Liver (tissue), 9 donors: ENCODE measurements around the gene AGBL4. TPM values are rescaled to one million over a fixed set of nuclear protein-coding genes. Genes with fewer than 3 reads are reported as not detected.
A peak's percentile ranks its signal among the peaks of the same experiment; 100 is the strongest.

Experiments used
- DNase-seq: peaks from one replicate; pipeline ENCODE4 v3.0.0-alpha.2; 2017; ENCODE audit warnings: low spot score
- H3K27ac ChIP-seq, 2 donors: one replicate each; pipeline ENCODE4 v1.7.0; 2013; ENCODE audit warnings: inconsistent platforms in 2 of 2, low read length in 2 of 2, control low read depth in 1 of 2, low read depth in 1 of 2, mild to moderate bottlenecking in 1 of 2
- H3K27me3 ChIP-seq, 4 donors: one replicate each; pipeline versions ENCODE4 v1.6.1 to v1.7.0; 2013; ENCODE audit warnings: low read length in 3 of 4, inconsistent platforms in 1 of 4, mild to moderate bottlenecking in 1 of 4, moderate library complexity in 1 of 4; ENCODE audit not compliant: control insufficient read depth in 4 of 4, insufficient read depth in 4 of 4
- H3K36me3 ChIP-seq, 4 donors: one replicate each; pipeline versions ENCODE4 v1.6.1 to v1.7.0; 2013; ENCODE audit warnings: low read length in 3 of 4, mild to moderate bottlenecking in 3 of 4, low read depth in 1 of 4, moderate library complexity in 1 of 4; ENCODE audit not compliant: control insufficient read depth in 4 of 4, insufficient read depth in 3 of 4
- H3K4me1 ChIP-seq, 4 donors: one replicate each; pipeline versions ENCODE4 v1.6.1 to v1.7.0; 2013; ENCODE audit warnings: low read length in 3 of 4, mild to moderate bottlenecking in 3 of 4, moderate library complexity in 1 of 4; ENCODE audit not compliant: control insufficient read depth in 4 of 4, insufficient read depth in 4 of 4
- H3K4me3 ChIP-seq, 3 donors: one replicate each; pipeline versions ENCODE4 v1.6.1 to v1.7.0; 2013; ENCODE audit warnings: low read length in 3 of 3, control low read depth in 1 of 3, low read depth in 1 of 3, mild to moderate bottlenecking in 1 of 3
- H3K9ac ChIP-seq, 2 donors: one replicate each; pipeline ENCODE4 v1.7.0; 2013; ENCODE audit warnings: low read length in 2 of 2, mild to moderate bottlenecking in 2 of 2, moderate library complexity in 2 of 2, control low read depth in 1 of 2, low read depth in 1 of 2
- H3K9me3 ChIP-seq, 4 donors: one replicate each; pipeline versions ENCODE4 v1.6.1 to v1.7.0; 2013; ENCODE audit warnings: low read length in 3 of 4; ENCODE audit not compliant: control insufficient read depth in 4 of 4
- EGR1 ChIP-seq, 2 donors: IDR thresholded peaks; 2 replicates each; pipeline ENCODE4 v1.6.1; 2016 to 2018; ENCODE audit warnings: antibody characterized with exemption in 2 of 2, low read depth in 2 of 2
- FOXA1 ChIP-seq: IDR thresholded peaks from 2 replicates; pipeline ENCODE4 v1.6.1; 2016; ENCODE audit warnings: antibody characterized with exemption
- FOXA2 ChIP-seq: IDR thresholded peaks from 2 replicates; pipeline ENCODE4 v1.6.1; 2016; ENCODE audit warnings: antibody characterized with exemption
- GABPA ChIP-seq, 2 donors: IDR thresholded peaks in 1 of 2; conservative IDR thresholded peaks in 1 of 2; 2 replicates each; pipeline ENCODE4 v1.6.1; 2016; ENCODE audit warnings: antibody characterized with exemption in 2 of 2, mild to moderate bottlenecking in 1 of 2, moderate library complexity in 1 of 2
- HNF4A ChIP-seq, 2 donors: conservative IDR thresholded peaks; 2 replicates each; pipeline ENCODE4 v1.6.1; 2016; ENCODE audit warnings: antibody characterized with exemption in 2 of 2, mild to moderate bottlenecking in 2 of 2
- HNF4G ChIP-seq: IDR thresholded peaks from 2 replicates; pipeline ENCODE4 v1.6.1; 2016; ENCODE audit warnings: antibody characterized with exemption
- JUND ChIP-seq, 2 donors: IDR thresholded peaks; 2 replicates each; pipeline ENCODE4 v1.6.1; 2016; ENCODE audit warnings: antibody characterized with exemption in 2 of 2
- NR2F2 ChIP-seq: IDR thresholded peaks from 2 replicates; pipeline ENCODE4 v1.6.1; 2016; ENCODE audit warnings: antibody characterized with exemption
- RAD21 ChIP-seq, 2 donors: IDR thresholded peaks; 2 replicates each; pipeline ENCODE4 v1.6.1; 2016; ENCODE audit warnings: antibody characterized with exemption in 2 of 2, mild to moderate bottlenecking in 2 of 2
- RXRA ChIP-seq, 2 donors: IDR thresholded peaks; 2 replicates each; pipeline ENCODE4 v1.6.1; 2017 to 2018; ENCODE audit warnings: antibody characterized with exemption in 2 of 2, mild to moderate bottlenecking in 1 of 2
- SP1 ChIP-seq: IDR thresholded peaks from 2 replicates; pipeline ENCODE4 v1.6.1; 2018; ENCODE audit warnings: antibody characterized with exemption, mild to moderate bottlenecking
- TAF1 ChIP-seq: conservative IDR thresholded peaks from 2 replicates; pipeline ENCODE4 v1.6.1; 2016; ENCODE audit warnings: antibody characterized with exemption, mild to moderate bottlenecking
- YY1 ChIP-seq: IDR thresholded peaks from 2 replicates; pipeline ENCODE4 v1.6.1; 2016; ENCODE audit warnings: antibody characterized with exemption, mild to moderate bottlenecking
- ZBTB33 ChIP-seq: IDR thresholded peaks from 2 replicates; pipeline ENCODE4 v1.6.1; 2016; ENCODE audit warnings: antibody characterized with exemption
- WGBS: extraction: QIAGEN DNeasy Blood & Tissue Kit; methylation state at CpG from one replicate; pipeline ENCODE4 v1.1.7; 2013; 5-methylcytosine and 5-hydroxymethylcytosine counted together
- polyA plus RNA-seq, 2 donors: library from polyadenylated mRNA; stranded (reverse) in 1 of 2; unstranded in 1 of 2; fragments of 200-250 nt in 1 of 2; fragments of >200 nt in 1 of 2; fragmentation: Nextera tagmentation in 1 of 2; extraction: Ambion mirVana in 1 of 2; gene quantifications; one replicate each; pipeline versions ENCODE4 v1.2.1 to v1.2.3, GENCODE V29; 2013 to 2015
- total RNA-seq, 2 donors: library from RNA; depleted of rRNA; stranded (reverse); fragments of >200 nt; gene quantifications; one replicate each; pipeline ENCODE4 v1.2.3, GENCODE V29; 2014
- TF ChIP-seq, protein P1 (sequence below): IDR thresholded peaks from 2 replicates; pipeline ENCODE4 v1.6.1; 2016; ENCODE audit warnings: antibody characterized with exemption
- TF ChIP-seq, protein P2 (sequence below): IDR thresholded peaks from 2 replicates; pipeline ENCODE4 v1.6.1; 2016; ENCODE audit warnings: antibody characterized with exemption, mild to moderate bottlenecking
- TF ChIP-seq, protein P3 (sequence below): fragments of 150-350 bp; IDR thresholded peaks from 2 replicates; pipeline ENCODE4 v1.5.1; 2017; ENCODE audit warnings: improper control_type of control experiment, low read depth, low read length; ENCODE audit not compliant: missing input control
- TF ChIP-seq, protein P4 (sequence below): IDR thresholded peaks from 2 replicates; pipeline ENCODE4 v1.6.1; 2016; ENCODE audit warnings: antibody characterized with exemption
- donor health status: healthy.
- donor health status: healthy.
- donor health status: healthy.
- donor health status: healthy.
- donor health status: healthy.

The AGBL4 gene
- total and polyA plus RNA-seq, 4 donors = 0.75 to 0.76 TPM; not detected in 2

GRCh38 chr1:48684381-48684780, 1339.4 kb downstream of the AGBL4 start:
- no peak overlapping the region for H3K9ac ChIP-seq
- TF ChIP-seq JUND (IDR thresholded peaks at IDR 0.05) (no peak), SP1 (no peak)
- TF ChIP-seq, protein P1, sequence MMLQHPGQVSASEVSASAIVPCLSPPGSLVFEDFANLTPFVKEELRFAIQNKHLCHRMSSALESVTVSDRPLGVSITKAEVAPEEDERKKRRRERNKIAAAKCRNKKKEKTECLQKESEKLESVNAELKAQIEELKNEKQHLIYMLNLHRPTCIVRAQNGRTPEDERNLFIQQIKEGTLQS = no peak
- H3K9me3 ChIP-seq = no peaks in the 10 kb centered on the region
- DNase-seq = no peak
- H3K36me3 ChIP-seq = no peaks in the 10 kb centered on the region
- WGBS = 93% methylated on average over 4 of the region's 4 CpGs
- H3K4me1 ChIP-seq = peaks cover 14 to 34% (median 25%) of the 10 kb centered on the region in 4 donors
- H3K4me3 ChIP-seq = no peak overlapping the region
- H3K27me3 ChIP-seq = no peaks in the 10 kb centered on the region
- H3K27ac ChIP-seq = no peak overlapping the region

DNA sequence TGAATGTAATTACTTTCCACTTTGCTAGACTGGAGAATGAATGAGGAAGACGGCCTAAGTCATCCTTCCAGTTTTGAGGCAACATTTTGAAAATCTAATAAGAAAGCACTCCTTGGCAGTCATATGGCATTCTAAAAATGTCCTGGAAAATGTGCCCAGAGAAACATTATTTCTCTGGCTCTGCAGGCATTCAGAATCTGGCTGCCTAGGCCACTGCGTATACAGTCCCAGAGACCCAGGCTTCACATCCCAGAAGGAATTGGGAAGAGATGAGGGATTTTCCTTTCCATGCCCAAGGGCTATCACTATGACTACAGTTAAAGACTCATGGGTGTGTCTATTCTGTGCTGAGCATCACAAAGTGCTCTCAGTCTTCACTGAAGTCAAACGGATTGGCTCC, 1339.9 kb downstream of the AGBL4 start:
- Histone ChIP-seq H3K4me3 (no peak overlapping the region), H3K27ac (no peak overlapping the region), H3K27me3 (no peaks in the 10 kb centered on the region), H3K36me3 (no peaks in the 10 kb centered on the region), H3K9me3 (no peaks in the 10 kb centered on the region), H3K9ac (no peak overlapping the region), H3K4me1 (peaks cover 19 to 39% (median 31%) of the 10 kb centered on the region in 4 donors)
- no peak for DNase-seq
- TF ChIP-seq RXRA (IDR thresholded peaks at IDR 0.05) (no peak), TAF1 (no peak), NR2F2 (no peak), GABPA (IDR thresholded peaks at IDR 0.05 in 1 of 2, conservative IDR thresholded peaks at IDR 0.05 in 1 of 2) (no peak)
- WGBS = 88% methylated on average over 3 of the region's 3 CpGs

DNA sequence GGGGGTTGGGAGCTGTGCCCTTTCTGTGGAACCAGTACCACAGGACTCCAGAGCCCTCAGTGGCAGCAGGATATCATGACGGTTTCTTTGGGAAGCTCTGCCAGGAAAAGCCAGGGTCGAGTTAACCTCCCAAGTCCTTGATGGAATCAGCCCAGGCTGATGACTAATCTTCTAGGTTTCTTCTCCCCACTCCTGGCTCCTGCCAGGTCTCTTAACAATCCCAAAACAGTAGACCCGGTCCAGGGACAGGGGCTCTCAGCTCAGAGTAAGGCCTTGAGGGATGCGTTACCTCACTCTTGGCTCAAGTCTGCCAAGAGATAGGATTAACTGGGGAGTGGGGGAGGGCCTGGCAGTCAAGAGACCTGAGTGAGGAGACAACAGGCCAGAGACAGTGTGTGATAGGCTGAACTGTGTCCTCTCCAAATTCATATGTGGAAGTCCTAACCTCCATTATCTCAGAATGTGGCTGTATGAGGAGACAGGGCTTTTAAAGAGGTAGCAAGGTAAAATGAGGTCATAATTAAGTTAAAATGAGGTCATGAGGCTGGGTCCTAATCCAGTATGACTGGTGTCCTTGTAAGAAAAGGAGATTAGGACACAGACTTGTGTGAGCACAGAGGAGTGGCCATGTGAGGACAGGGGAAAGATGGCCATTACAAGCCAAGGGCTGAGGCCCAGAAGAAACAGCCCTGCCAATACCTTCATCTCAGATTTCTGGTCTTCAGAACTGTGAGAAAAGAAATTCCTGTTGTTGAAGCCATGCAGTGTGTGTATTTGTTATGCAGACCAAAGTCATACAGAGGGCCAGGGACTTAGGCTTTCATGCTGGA, 1342.1 kb downstream of the AGBL4 start:
- Histone ChIP-seq H3K4me1 (peaks cover 29 to 58% (median 46%) of the 10 kb centered on the region in 4 donors), H3K9ac (no peak overlapping the region), H3K36me3 (no peaks in the 10 kb centered on the region), H3K27me3 (no peaks in the 10 kb centered on the region), H3K27ac (peak overlapping the region in 1 of 2 donors; percentile 85), H3K4me3 (no peak overlapping the region), H3K9me3 (no peaks in the 10 kb centered on the region)
- no peak for DNase-seq
- WGBS = 89% methylated on average over 4 of the region's 4 CpGs
- TF ChIP-seq RXRA (IDR thresholded peaks at IDR 0.05) = no peak
- no peak for TF ChIP-seq JUND (IDR thresholded peaks at IDR 0.05)
- TF ChIP-seq RAD21 (IDR thresholded peaks at IDR 0.05) = no peak
- no peak for TF ChIP-seq YY1
- no peak for TF ChIP-seq EGR1 (IDR thresholded peaks at IDR 0.05; ENCODE audit: low read depth in 2 of 2)
- TF ChIP-seq FOXA1 = no peak
- TF ChIP-seq SP1 = no peak
- TF ChIP-seq NR2F2 = no peak
- TF ChIP-seq, protein P1 = no peak
- TF ChIP-seq HNF4A (conservative IDR thresholded peaks at IDR 0.05) = no peak
- no peak for TF ChIP-seq GABPA (IDR thresholded peaks at IDR 0.05 in 1 of 2, conservative IDR thresholded peaks at IDR 0.05 in 1 of 2)
- no peak for TF ChIP-seq ZBTB33
- TF ChIP-seq, protein P2, sequence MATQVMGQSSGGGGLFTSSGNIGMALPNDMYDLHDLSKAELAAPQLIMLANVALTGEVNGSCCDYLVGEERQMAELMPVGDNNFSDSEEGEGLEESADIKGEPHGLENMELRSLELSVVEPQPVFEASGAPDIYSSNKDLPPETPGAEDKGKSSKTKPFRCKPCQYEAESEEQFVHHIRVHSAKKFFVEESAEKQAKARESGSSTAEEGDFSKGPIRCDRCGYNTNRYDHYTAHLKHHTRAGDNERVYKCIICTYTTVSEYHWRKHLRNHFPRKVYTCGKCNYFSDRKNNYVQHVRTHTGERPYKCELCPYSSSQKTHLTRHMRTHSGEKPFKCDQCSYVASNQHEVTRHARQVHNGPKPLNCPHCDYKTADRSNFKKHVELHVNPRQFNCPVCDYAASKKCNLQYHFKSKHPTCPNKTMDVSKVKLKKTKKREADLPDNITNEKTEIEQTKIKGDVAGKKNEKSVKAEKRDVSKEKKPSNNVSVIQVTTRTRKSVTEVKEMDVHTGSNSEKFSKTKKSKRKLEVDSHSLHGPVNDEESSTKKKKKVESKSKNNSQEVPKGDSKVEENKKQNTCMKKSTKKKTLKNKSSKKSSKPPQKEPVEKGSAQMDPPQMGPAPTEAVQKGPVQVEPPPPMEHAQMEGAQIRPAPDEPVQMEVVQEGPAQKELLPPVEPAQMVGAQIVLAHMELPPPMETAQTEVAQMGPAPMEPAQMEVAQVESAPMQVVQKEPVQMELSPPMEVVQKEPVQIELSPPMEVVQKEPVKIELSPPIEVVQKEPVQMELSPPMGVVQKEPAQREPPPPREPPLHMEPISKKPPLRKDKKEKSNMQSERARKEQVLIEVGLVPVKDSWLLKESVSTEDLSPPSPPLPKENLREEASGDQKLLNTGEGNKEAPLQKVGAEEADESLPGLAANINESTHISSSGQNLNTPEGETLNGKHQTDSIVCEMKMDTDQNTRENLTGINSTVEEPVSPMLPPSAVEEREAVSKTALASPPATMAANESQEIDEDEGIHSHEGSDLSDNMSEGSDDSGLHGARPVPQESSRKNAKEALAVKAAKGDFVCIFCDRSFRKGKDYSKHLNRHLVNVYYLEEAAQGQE = no peak
- no peak for TF ChIP-seq FOXA2
- TF ChIP-seq HNF4G = no peak
- TF ChIP-seq, protein P3, sequence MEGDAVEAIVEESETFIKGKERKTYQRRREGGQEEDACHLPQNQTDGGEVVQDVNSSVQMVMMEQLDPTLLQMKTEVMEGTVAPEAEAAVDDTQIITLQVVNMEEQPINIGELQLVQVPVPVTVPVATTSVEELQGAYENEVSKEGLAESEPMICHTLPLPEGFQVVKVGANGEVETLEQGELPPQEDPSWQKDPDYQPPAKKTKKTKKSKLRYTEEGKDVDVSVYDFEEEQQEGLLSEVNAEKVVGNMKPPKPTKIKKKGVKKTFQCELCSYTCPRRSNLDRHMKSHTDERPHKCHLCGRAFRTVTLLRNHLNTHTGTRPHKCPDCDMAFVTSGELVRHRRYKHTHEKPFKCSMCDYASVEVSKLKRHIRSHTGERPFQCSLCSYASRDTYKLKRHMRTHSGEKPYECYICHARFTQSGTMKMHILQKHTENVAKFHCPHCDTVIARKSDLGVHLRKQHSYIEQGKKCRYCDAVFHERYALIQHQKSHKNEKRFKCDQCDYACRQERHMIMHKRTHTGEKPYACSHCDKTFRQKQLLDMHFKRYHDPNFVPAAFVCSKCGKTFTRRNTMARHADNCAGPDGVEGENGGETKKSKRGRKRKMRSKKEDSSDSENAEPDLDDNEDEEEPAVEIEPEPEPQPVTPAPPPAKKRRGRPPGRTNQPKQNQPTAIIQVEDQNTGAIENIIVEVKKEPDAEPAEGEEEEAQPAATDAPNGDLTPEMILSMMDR = no peak
- no peak for TF ChIP-seq TAF1
- TF ChIP-seq, protein P4, sequence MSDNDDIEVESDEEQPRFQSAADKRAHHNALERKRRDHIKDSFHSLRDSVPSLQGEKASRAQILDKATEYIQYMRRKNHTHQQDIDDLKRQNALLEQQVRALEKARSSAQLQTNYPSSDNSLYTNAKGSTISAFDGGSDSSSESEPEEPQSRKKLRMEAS = no peak
